GM12878 (cell line): ENCODE results near the gene JDP2. TPM values are rescaled to one million over a fixed set of nuclear protein-coding genes. Genes with fewer than 3 reads are reported as not detected.

Source experiments
- ATAC-seq: fragments of 200-7000 bp; cut with Tn5 transposase; 3 replicates; pipeline ENCODE4 v1.9.1; 2020; ENCODE audit warnings: mild to moderate bottlenecking, moderate library complexity
- BruUV-seq: library from RNA; stranded (reverse); fragments of 400-500 nt; replicated peaks from 2 replicates; lab custom pipeline; 2021; lab: Mats Ljungman, UMichigan
- CTCF ChIA-PET: fragments of 300-600 bp; sonication (Branson Sonifier 250); formaldehyde crosslinking; extraction: SDS; loops from one replicate; lab custom pipeline; 2021; ENCODE audit warnings: inconsistent platforms; lab: Yijun Ruan, JAX
- POLR2A ChIA-PET: fragments of 350-600 bp; formaldehyde crosslinking; extraction: SDS; loops from one replicate; lab custom pipeline; 2021; ENCODE audit warnings: inconsistent platforms; lab: Charles Lee
- RAD21 ChIA-PET: fragments of 300-600 bp; sonication (Branson Sonifier 250); formaldehyde crosslinking; loops from one replicate; lab custom pipeline; 2023; ENCODE audit warnings: antibody characterized with exemption; ENCODE audit not compliant: unreplicated experiment; lab: Charles Lee
- SMC1A ChIA-PET: fragments of 300-600 bp; sonication (Branson Sonifier 250); formaldehyde crosslinking; loops from one replicate; lab custom pipeline; 2023; ENCODE audit not compliant: unreplicated experiment, uncharacterized antibody; lab: Charles Lee
- DNase-seq: peaks from one replicate; pipeline ENCODE4 v3.0.0-alpha.2; 2011; ENCODE audit warnings: low read depth, low spot score
- FAIRE-seq: peaks from 3 replicates; lab custom pipeline; 2011; peaks lifted over from hg19 to GRCh38; lab: Jason Lieb, UNC
- H2AFZ ChIP-seq: 2 replicates; pipeline ENCODE4 v1.6.0; 2011; ENCODE audit warnings: low read depth, low read length, control low read depth; ENCODE audit not compliant: control insufficient read depth
- H3K27ac ChIP-seq: 2 replicates; pipeline ENCODE4 v1.5.1; 2011; ENCODE audit warnings: control low read depth; ENCODE audit not compliant: control insufficient read depth, insufficient read depth
- H3K27me3 ChIP-seq, 2 experiments: replicated peaks in 1 of 2; 2 replicates each; pipeline versions ENCODE4 v1.6.0 to v1.6.1; 2011; ENCODE audit warnings: low read length in 1 of 2; ENCODE audit not compliant: control insufficient read depth in 2 of 2, insufficient read depth in 2 of 2
- H3K36me3 ChIP-seq, 2 experiments: 2 replicates each; pipeline ENCODE4 v1.5.1; 2011; ENCODE audit warnings: low read length in 1 of 2; ENCODE audit not compliant: control insufficient read depth in 2 of 2, insufficient read depth in 2 of 2
- H3K4me1 ChIP-seq: 2 replicates; pipeline ENCODE4 v1.6.1; 2011; ENCODE audit warnings: mild to moderate bottlenecking, low read length, moderate library complexity, mixed read lengths; ENCODE audit not compliant: control insufficient read depth, insufficient read depth
- H3K4me2 ChIP-seq: 2 replicates; pipeline ENCODE4 v1.6.0; 2011; ENCODE audit warnings: control low read depth; ENCODE audit not compliant: control insufficient read depth, insufficient read depth
- H3K4me3 ChIP-seq: fragments of 200-600 bp; sonication (generic); 2 replicates; pipeline ENCODE4 v1.5.1; 2016
- H3K79me2 ChIP-seq: 2 replicates; pipeline ENCODE4 v1.6.0; 2011; ENCODE audit warnings: low read length; ENCODE audit not compliant: control insufficient read depth, insufficient read depth
- H3K9ac ChIP-seq: 2 replicates; pipeline ENCODE4 v1.8.0; 2011; ENCODE audit warnings: low read length, control low read depth, mixed read lengths; ENCODE audit not compliant: control insufficient read depth, insufficient read depth
- H3K9me3 ChIP-seq: replicated peaks from 3 replicates; pipeline ENCODE4 v1.5.1; 2011; ENCODE audit warnings: mild to moderate bottlenecking, low read length; ENCODE audit not compliant: control insufficient read depth, insufficient read depth
- H4K20me1 ChIP-seq: 2 replicates; pipeline ENCODE4 v1.6.0; 2011; ENCODE audit not compliant: control insufficient read depth, insufficient read depth
- BMI1 ChIP-seq: fragments of 450-650 bp; IDR thresholded peaks from 2 replicates; pipeline ENCODE4 v1.6.1; 2016; ENCODE audit warnings: mild to moderate bottlenecking, moderate library complexity, borderline replicate concordance
- ESRRA ChIP-seq: IDR thresholded peaks from 2 replicates; pipeline ENCODE4 v1.6.1; 2012; ENCODE audit warnings: mild to moderate bottlenecking, low read length, improper control_type of control experiment
- HDAC6 ChIP-seq: fragments of 200-600 bp; sonication (generic); IDR thresholded peaks from one replicate; pipeline ENCODE4 v1.8.0; 2017; ENCODE audit warnings: antibody characterized with exemption; ENCODE audit not compliant: unreplicated experiment
- MEF2A ChIP-seq: IDR thresholded peaks from 2 replicates; pipeline ENCODE4 v1.6.1; 2011; ENCODE audit warnings: low read depth, mild to moderate bottlenecking, low read length, moderate library complexity; ENCODE audit not compliant: insufficient read depth
- PML ChIP-seq: IDR thresholded peaks from 2 replicates; pipeline ENCODE4 v1.6.1; 2012; ENCODE audit warnings: low read length, inconsistent platforms
- RFX5 ChIP-seq: IDR thresholded peaks from 2 replicates; pipeline ENCODE4 v1.6.1; 2011; ENCODE audit warnings: low read depth, low read length, improper control_type of control experiment
- RUNX3 ChIP-seq: IDR thresholded peaks from 2 replicates; pipeline ENCODE4 v1.6.1; 2012; ENCODE audit warnings: low read length, inconsistent platforms
- SIX5 ChIP-seq: IDR thresholded peaks from 2 replicates; pipeline ENCODE4 v1.6.1; 2011; ENCODE audit warnings: mild to moderate bottlenecking, low read depth, low read length, moderate library complexity; ENCODE audit not compliant: severe bottlenecking
- TCF12 ChIP-seq: IDR thresholded peaks from 2 replicates; pipeline ENCODE4 v1.6.1; 2011; ENCODE audit warnings: low read depth, mild to moderate bottlenecking, low read length
- ZNF24 ChIP-seq: fragments of 450-650 bp; IDR thresholded peaks from 2 replicates; pipeline ENCODE4 v1.6.1; 2017; ENCODE audit warnings: antibody characterized with exemption, mild to moderate bottlenecking
- whole genome bisulfite sequencing: methylation state at CpG from one replicate; pipeline ENCODE4 v1.1.6; 2016; ENCODE audit warnings: low lambda C conversion rate; ENCODE audit not compliant: insufficient replicate concordance, insufficient coverage; ENCODE audit errors: missing lambda C conversion rate; 5-methylcytosine and 5-hydroxymethylcytosine counted together
- in situ Hi-C: fragments of 300-500 bp; cut with MboI; formaldehyde crosslinking; loops from 9 replicates; pipeline ENCODE4 v1.14.3; 2018; ENCODE audit warnings: mixed read lengths
- intact Hi-C: fragments of 100-400 bp; cut with micrococcal nuclease; formaldehyde crosslinking; loops from one replicate; pipeline ENCODE4 v1.14.2; 2022; ENCODE audit not compliant: unreplicated experiment
- polyA plus RNA-seq, 11 experiments: library from polyadenylated mRNA; depleted of rRNA in 4 of 11; unstranded in 6 of 11; stranded (reverse) in 5 of 11; fragments of >200 nt; fragmentation: Nextera tagmentation in 4 of 11; fragmentation: Illumina TruSeq in 1 of 11; extraction: Ambion mirVana in 4 of 11; extraction: Trizol in 1 of 11; gene quantifications; 1 replicate in 1 of 11; 2 replicates in 10 of 11; pipeline versions ENCODE4 v1.2.1 to v1.2.3, GENCODE V29; 2011 to 2016; ENCODE audit warnings: inconsistent platforms in 2 of 11, missing spikeins in 2 of 11, low read depth in 1 of 11
- total RNA-seq, 4 experiments: library from RNA; depleted of rRNA in 3 of 4; stranded (reverse); fragments of >200 nt in 3 of 4; fragmentation: Illumina TruSeq in 1 of 4; extraction: Trizol in 1 of 4; gene quantifications; 2 replicates each; pipeline versions ENCODE4 v1.2.1 to v1.2.3, GENCODE V29; 2013 to 2021
- TF ChIP-seq, protein P1 (sequence below): fragments of 450-650 bp; IDR thresholded peaks from 2 replicates; pipeline ENCODE4 v1.6.1; 2017; ENCODE audit warnings: mild to moderate bottlenecking
- TF ChIP-seq, protein P2 (sequence below): IDR thresholded peaks from 2 replicates; pipeline ENCODE4 v1.6.1; 2011; ENCODE audit warnings: low read depth, mild to moderate bottlenecking, low read length, moderate library complexity, borderline replicate concordance; ENCODE audit errors: extremely low read depth

JDP2 gene
- total and polyA plus RNA-seq, 10 of the 15 experiments (the other 5 are each of a cell fraction or from before 2014, with no cell fraction given): 0.71 to 21.3 (median 11.2) TPM

DNA sequence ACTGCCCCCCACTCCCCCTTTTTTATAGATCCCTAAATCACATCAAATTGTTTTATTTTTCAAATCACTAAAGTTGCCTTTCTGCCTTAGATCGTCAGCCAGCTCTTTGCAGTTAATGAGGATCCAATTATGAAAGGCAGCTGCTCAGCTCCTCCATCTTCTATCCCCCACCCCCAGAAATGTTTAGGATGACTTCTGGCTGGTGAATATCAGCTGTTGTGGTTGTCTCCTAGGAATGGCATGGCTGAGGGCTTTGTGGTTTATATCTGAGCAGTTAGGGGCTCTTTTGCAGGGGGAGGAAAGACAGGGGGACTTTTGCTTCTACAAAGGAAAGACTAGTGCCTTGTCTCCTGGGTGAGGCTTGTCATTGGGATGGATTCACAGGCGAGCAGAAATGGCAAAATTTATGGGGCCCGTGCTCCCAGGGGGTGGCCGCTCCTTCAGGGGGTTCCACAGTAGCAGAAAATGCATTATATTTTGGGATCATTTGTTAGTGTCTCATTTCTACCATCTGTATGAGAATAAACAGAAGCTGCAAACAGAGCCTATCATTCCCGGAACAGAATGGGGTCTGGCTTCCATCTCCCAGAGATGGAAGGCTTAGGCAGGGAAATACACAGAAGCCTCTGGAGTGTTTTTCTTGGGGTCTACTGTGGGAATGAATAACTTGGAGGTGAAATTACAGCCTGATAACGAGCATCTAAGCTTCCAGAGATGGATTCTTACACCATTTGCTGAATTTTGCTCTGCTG, 6.5 kb downstream of the JDP2 start:
- WGBS: 92% methylated on average over 6 of the region's 6 CpGs

More for the DNA sequence above, 6.5 kb downstream of the JDP2 start:
- ATAC-seq: no peak
- no peak overlapping the region for H2AFZ ChIP-seq
- FAIRE-seq: no peak
- H3K4me2 ChIP-seq: no peak overlapping the region
- ChIA-PET RAD21 (interaction anchor here (1.0 to 2.5 kb wide), 8 partner anchors 14 to 125 kb away, joined by 3 to 10 read pairs (median 4); no protein-coding TSS in a partner anchor), SMC1A (interaction anchor here (0.9 to 1.8 kb wide), 15 partner anchors 9 to 129 kb away, joined by 3 to 9 read pairs (median 4); no protein-coding TSS in a partner anchor), CTCF (interaction anchor here (0.6 to 3.5 kb wide), 8 partner anchors 9 to 218 kb away, joined by 3 to 13 read pairs (median 4); no protein-coding TSS in a partner anchor), POLR2A (interaction anchor here (1.1 to 1.5 kb wide), 3 partner anchors 9 to 18 kb away, joined by 3 to 6 read pairs (median 3); no protein-coding TSS in a partner anchor)
- in situ Hi-C loops: no loop called here
- peaks cover 1 to 14% of the 10 kb centered on the region in 2 experiments for H3K36me3 ChIP-seq
- DNase-seq: no peak
- no peak overlapping the region for H3K9ac ChIP-seq
- H4K20me1 ChIP-seq: no peaks in the 10 kb centered on the region; the same call in 1 of the 2 replicates
- no peak overlapping the region for H3K4me3 ChIP-seq
- H3K4me1 ChIP-seq: peaks cover 47% of the 10 kb centered on the region
- no peaks in the 10 kb centered on the region for H3K27me3 ChIP-seq
- peaks cover 38% of the 10 kb centered on the region for H3K79me2 ChIP-seq
- intact Hi-C loops: no loop called here
- no peak overlapping the region for H3K27ac ChIP-seq
- no TSS peak for BruUV-seq
- TF ChIP-seq, protein P1, sequence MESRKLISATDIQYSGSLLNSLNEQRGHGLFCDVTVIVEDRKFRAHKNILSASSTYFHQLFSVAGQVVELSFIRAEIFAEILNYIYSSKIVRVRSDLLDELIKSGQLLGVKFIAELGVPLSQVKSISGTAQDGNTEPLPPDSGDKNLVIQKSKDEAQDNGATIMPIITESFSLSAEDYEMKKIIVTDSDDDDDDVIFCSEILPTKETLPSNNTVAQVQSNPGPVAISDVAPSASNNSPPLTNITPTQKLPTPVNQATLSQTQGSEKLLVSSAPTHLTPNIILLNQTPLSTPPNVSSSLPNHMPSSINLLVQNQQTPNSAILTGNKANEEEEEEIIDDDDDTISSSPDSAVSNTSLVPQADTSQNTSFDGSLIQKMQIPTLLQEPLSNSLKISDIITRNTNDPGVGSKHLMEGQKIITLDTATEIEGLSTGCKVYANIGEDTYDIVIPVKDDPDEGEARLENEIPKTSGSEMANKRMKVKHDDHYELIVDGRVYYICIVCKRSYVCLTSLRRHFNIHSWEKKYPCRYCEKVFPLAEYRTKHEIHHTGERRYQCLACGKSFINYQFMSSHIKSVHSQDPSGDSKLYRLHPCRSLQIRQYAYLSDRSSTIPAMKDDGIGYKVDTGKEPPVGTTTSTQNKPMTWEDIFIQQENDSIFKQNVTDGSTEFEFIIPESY: no peak
- no peak for TF ChIP-seq SIX5
- 0 out of 2 replicates have a peak, but pooled peaks have one; percentile 64 for TF ChIP-seq ZNF24
- TF ChIP-seq MEF2A: no peak
- no peak for TF ChIP-seq ESRRA
- no peak for TF ChIP-seq BMI1
- TF ChIP-seq PML: no peak
- no peak for TF ChIP-seq HDAC6
- TF ChIP-seq RFX5: no peak
- TF ChIP-seq TCF12: no peak
- TF ChIP-seq RUNX3: peak; percentile 43
- TF ChIP-seq, protein P2, sequence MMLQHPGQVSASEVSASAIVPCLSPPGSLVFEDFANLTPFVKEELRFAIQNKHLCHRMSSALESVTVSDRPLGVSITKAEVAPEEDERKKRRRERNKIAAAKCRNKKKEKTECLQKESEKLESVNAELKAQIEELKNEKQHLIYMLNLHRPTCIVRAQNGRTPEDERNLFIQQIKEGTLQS: no peak
- H3K9me3 ChIP-seq: no peaks in the 10 kb centered on the region
